HG02885 (cell line): ENCODE data around the gene TMEM150B.

Source experiments
- ATAC-seq: cut with Tn5 transposase; IDR thresholded peaks from one replicate; pipeline ENCODE4 v1.9.1; 2021; ENCODE audit warnings: mild to moderate bottlenecking; ENCODE audit not compliant: unreplicated experiment, poor library complexity

Gene TMEM150B

DNA sequence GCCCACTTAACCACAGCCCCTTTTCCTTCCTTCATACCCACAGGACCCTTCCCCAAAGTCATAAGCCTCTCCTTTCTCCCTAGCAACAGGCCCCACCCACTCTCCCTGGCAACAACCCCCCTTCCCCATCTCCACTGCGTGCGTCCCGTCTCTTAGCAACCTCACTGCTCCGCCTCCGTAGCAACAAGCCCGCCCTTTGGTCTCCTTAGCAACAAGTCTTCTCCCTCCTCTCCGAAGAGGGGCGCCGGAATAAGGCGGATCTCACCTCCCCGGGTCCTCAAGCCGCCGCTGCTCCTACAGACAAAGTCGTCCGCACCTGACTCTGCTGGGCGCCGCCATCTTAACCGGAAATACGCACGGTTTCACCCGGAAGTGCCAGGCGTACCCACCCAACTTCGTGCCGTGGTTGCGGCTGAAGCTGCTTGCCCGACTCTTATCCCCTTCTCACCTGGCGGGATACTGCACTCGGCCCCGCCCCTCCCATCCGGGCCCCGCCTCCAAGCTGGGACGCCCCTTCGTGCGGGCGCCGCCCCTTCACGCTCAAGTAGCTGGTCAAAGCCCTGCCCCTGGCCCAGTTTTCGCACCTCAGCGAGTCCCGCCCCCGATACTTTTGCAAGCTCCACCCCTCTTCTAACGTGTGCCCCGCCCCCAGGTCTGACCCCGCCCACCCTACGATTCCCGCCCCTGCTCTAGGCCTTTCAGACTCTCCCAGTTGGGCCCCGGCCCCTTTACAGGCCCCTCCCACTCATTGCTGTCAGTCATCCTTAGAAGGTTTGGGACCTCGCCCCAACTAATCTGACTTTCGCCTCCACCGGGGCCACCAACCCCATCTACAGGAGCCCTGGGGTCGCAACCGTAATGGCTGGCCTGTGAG, 45.1 kb downstream of the TMEM150B start, which contains the start of gene HSPBP1:
TSS of gene HSPBP1 (minus strand) at position 341 of the 874 bp plus-strand sequence. CDS start 502 bp downstream, outside the sequence.
- ATAC-seq = peak; percentile 82

DNA sequence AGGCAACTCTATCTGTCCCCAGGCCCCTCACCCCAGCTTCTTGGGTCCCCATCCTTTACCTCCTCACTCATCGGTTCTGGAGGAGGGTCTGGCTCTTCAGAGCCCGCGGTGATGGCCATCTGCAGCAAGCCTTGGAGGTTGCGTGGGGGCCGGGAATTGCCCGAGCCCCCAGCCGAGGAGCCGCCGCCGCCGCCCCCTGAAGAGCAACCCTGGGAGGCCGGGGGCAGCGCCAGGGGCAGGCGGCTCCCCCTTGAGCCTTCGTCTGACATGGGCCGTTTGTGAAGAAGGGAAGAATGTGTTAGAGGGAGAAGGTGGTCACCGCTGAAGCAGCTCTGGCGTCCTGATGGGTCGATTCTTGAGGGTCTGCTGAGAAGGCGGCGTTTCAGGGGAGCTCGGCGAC, 45.8 kb downstream of the TMEM150B start:
- no peak for ATAC-seq

DNA sequence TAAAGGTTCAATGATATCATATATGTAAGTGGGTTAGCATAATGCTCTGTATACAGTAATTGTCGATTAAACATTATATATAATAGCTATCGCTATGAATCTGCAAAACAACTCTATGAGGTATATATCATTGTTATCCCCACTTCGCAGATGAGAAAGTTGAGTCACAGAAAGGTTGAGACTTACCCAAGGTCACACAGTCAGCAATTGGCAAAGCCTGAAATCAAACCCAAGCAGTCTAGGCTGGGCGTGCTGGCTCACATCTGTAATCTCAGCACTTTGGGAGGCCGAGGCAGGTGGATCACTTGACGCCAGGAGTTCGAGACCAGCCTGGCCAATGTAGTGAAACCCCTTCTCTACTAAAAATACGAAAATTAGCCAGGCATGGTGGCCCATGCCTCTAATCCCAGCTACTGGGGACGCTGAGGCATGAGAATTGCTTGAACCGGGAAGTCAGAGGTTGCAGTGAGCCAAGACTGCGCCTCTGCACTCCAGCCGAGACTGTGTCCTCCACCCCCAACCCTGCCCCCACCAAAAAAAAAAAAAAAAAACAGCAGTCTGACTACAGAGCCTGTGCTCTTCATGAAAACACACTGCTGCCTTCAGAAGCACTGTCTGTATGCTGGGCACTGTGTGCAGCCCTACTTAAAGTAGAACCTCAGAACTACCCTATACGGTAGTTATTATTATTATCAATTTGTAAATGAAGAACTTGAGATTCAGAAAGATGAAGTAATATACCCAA, 46.6 kb downstream of the TMEM150B start:
- ATAC-seq = no peak

DNA sequence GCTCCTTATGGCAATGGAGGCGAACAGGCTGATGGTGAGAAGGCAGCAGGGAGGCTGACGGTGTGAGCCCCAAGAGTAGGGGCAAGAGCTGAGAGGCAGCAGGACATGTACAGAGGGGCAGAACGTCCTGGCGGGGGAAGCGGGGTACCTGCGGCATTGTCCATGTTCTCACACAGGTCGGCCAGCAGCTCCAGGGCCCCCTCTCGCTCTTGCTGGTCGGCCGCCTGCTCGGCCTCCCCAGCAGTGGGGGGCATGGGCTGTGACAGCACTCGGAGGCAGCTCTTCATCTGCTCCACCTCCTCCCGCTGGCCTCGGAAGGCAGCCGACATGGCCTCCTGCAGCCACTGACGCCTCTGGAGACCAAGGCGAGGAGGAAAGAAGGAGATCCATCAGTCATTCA, 47.6 kb downstream of the TMEM150B start:
- no peak for ATAC-seq

DNA sequence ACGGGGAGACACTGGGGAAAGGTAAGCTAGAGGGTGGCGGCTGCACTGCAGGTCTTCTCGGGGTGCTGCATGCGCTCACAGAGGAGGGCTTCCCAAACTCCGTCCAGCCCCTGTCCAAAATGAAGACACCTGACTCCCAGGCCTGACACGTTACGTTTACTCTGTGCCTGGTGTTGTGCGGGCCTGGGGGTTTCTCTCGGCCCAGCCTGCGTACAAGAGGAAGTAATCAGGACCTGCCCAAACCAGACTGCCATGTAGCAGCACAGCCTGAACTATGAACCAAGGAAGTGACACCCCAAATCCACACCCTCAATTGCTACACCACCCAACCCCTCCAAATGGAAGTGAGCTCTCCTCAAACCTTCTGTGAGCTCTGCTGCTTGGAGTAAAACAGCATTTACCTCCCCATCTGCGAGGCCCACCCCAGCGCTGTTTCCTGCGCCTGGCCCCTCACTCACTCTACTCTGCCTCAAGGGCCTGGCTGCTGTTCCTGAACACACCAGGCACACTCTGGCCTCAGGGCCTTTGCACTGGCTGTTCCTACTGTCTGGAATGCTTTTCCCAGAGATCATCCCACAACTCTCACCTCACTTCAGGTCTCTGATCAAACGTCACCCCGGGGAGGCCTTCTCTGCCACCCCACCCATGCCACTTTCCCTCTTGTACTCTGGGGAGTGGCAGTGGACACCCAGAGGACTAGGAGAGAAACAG, 48.3 kb downstream of the TMEM150B start:
- no peak for ATAC-seq

DNA sequence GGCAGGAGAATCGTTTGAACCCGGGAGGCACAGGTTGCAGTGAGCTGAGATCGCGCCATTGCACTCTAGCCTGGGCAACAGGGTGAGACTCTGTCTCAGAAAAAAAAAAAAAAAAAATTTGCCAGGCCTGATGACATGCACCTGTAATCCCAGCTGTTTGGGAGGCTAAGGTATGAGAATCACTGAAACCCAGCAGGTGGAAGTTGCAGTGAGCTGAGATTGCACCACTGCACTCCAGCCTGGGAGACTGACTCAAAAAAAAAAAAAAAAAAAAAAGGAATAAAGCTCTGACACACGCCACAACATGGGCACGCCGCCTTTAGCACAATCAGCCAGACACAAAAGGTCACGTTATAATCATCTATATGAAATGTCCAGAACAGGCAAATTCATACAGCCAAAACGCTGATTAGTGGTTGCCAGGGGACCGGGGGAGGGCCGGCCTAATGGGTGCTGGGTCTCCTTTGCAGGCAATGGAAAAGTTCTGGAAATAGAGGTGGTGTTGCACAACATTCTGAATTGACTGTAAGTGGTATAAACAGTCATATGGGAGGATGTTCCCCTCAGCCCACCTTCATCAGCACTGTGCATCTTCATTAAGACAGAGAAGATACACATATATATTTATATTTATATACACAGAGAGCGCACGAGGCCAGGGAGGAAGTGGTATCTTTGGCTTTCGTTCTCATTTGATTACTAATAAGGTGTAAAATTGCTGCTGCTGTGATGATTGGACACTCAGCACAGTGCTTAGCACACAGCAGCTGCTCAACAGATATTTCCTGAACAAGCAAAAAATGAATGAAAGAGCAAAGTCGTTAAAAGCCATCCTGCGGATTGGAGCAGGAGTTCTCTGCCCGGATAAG, 49.1 kb downstream of the TMEM150B start:
- peak; percentile 54 for ATAC-seq

DNA sequence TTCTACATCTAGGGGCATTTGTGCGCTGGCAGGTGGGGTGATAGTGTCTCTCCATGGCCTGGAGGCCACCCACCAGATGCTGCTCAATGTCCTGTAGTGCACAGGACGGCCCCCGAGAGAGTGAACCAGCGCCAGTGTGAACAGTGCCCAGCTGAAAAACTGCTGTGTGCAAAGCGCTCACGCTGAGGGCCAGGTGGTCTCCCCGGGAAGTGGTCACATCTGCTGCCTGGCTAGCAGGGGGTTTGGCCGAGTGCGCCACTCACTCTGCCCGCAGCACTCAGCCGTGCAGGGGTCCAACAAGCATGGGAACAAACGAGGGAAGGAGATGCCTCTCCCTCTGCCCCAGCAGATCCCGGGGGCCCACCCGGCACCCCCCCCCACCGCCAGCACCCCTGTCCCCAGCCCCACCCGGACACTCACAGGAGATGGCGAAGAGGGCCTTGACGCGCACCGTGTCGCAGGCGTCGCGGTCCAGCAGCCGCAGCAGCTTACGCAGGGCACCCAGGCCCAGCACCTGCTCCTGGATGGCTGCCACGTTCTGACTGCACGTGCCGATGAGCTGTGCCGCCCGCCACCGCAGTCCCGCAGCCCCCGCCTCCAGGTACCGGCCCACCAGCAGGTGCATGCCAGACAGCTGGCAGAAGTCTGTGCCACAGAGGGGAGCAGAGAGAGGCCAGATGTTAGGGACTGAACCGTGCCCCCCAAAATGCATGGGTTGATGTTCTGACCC, 51.0 kb downstream of the TMEM150B start:
- ATAC-seq = no peak

DNA sequence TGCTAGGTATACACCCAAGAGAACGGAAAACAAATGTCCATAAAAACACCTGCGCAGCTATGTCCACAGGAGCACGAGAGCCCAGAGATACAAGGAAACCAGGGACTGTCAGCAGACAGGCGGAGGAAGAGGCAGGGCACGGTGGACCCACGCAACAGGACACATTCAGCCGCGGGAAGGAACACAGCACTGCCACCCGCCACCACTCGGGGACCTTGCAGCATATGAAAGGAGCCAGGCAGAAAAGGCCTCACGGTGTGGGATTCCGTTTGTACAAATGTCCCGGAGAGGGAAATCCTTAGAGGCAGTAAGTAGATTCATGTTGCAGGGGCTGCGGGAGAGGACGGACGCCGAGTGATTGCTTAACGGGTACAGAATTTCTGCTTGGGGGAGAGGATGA, 53.0 kb downstream of the TMEM150B start:
- no peak for ATAC-seq

DNA sequence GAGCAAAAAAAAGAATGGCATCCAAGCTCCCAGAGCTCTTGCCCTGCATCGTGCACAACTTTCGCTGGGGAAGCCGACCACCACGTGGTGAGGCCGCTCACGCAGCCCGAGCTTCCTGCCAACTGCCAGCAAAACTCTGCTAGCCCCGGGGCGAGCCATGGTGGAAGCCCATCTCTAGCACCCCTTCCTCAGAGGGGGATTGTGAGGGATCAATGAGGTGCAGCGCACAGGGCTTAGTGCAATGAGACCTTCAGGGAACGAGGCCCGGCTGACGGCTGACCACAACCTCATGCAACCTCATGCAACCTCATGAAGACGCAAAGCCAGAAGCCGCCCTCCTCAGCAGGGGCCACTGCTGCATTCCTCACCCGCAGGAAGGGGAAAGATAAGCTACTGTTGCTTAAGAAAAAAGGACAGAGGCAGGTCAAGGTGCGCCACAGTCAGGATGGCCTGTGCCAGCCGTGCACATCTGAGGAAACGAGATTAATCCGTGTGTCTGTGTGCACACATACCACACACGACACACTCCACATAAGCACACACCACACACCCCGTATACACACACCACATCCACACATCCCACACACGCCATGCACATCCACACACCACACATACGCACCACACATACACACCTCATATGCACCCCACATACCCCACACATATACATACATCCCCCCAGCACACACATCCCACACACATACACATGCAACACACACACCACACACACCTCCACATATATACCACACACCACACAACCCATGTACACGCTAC, 54.8 kb downstream of the TMEM150B start:
- no peak for ATAC-seq

DNA sequence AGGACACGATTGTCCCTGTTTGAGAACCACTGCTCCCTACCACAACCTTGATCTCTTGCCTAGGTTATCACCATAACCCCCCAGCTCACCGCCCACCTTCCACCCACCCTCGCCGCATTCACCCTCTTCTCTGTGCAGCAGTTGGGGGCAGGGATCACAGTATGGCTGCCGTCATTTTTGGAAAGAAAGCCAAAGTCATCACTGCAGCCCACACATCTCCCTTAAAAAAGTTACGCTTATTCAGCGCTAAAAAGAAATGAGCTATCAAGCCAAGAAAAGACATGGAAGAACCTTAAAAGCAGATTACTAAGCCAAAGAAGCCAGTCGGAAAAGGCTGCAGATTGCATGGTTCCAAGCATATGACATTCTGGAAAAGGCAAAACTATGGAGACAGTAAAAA, 55.8 kb downstream of the TMEM150B start:
- ATAC-seq = no peak

DNA sequence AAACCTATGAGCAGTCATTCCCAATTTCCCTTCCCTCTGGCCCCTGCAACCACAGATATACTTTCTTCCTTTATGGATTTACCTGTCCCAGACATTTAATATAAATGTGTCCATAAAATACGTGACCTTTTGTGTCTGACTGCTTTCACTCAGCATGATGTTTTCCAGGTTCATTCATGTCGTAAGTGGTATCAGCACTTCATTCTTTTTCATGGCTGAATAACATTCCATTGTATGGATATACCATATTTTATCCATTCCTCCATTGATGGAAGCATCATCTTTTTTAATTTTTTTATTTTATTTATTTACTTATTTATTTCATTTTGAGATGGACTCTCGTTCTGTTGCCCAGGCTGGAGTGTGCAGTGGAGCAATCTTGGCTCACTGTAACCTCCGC, 58.3 kb downstream of the TMEM150B start:
- no peak for ATAC-seq

DNA sequence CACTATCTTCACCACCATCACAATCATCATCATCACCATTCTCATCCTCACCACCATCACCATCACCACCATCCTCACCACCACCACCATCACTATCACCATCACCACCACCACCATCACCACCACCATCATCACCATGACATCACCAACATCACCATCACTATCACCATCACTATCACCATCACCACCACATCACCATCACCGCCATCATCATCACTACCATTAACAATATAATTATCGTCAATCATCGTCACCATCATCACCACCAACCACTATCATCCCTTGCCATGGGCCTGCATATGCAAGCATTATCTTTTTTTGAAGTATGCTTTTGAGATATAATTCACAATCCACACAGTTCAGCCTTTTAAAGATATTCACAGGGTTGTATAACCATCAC, 58.7 kb downstream of the TMEM150B start:
- ATAC-seq = no peak

DNA sequence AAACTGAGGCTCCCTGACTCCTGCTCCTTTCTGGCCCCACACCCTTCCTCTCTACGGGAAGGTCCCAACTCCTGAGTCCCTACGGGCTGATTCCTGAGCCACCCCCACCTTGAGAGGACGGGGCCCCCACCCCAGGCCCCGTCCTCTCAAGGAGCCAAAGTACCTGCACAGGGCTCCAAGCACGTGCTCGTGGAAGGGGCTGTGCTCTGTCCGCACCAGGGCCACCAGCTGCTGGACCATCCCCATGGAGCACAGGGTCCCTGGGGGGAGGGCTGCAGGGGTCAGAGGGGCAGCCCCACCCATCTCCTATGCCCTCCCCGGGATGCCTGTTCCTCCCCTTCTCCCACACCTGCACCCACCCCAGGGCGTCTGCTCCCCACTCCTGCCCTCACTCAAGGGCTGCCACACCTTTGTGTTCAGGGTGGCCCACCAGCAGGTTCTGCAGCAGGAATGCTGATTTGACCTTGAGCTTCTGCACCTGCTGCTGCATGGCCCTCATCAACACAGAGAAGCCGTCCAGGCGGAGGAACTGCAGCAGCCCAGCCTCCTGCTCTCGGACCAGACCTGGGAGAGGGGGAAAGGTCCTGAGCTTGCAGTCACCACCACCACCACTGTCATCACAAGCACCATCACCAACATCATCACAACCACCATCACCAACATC, 59.3 kb downstream of the TMEM150B start:
- no peak for ATAC-seq

DNA sequence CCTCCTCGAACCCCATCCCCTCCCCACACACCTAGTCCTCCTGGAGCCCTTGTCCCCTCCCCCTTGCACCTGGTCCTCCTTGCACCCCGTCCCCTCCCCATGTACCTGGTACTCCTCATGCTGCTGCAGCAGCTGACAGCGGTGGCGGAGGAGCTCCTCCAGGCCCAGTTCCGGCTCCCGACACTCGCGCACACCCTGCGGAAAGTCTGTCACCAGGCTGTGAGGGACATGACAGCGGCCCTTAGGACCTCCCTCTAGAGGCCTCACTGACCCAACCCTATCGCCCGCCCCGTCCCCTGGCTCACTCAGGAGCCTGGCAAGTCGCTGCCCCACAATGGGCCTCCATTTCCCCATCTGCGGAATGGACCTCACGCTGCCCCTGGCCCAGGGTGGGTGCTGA, 60.0 kb downstream of the TMEM150B start:
- no peak for ATAC-seq

DNA sequence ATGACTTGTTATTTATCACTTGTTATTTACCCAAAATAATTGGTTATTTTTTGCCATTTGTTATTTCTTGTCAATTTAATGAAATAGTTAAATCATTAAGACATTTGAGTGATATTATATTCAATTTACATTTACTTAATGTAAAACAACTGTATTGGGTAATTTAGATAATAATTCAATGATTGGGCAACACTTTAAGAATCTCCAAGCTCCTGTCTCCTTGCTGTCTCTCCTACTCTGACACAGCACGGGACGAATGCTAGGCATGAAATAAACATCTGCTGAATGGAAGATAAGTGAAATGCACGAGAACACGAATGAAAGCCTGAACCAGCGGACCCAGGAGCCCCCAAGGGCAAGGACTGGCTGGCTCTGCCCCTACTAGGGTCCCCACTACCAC, 60.6 kb downstream of the TMEM150B start:
- no peak for ATAC-seq
